G401 (cell line): ENCODE measurements around the gene CTU1. TPM values are rescaled to one million over a fixed set of nuclear protein-coding genes. Genes with fewer than 3 reads are reported as not detected.

Source experiments
- DNase-seq: peaks from one replicate; pipeline ENCODE4 v3.0.0-alpha.2; 2015; ENCODE audit warnings: low spot score
- in situ Hi-C: cut with HindIII; loops from 2 replicates; pipeline ENCODE4 v1.10.0; 2016; ENCODE audit warnings: low sequenced_read_pairs, mixed read lengths
- total RNA-seq: library from RNA; depleted of rRNA; stranded (reverse); fragments of >200 nt; shearing (Covaris generic); gene quantifications from 2 replicates; pipeline ENCODE4 v1.2.3, GENCODE V29; 2014

Gene CTU1
- total RNA-seq, 1 experiment from 2014 or later = 10.1 TPM

- no peak for DNase-seq
- in situ Hi-C loops = no loop called here
Observed at GRCh38 chr19:51135986-51136762, 28.0 kb upstream of the CTU1 start.

GRCh38 chr19:51135004-51135403 lies 26.8 kb upstream of the CTU1 start:
- in situ Hi-C loops = no loop called here
- no peak for DNase-seq

- peak; percentile 82 for DNase-seq
Observed at GRCh38 chr19:51131780-51132680, 23.8 kb upstream of the CTU1 start.

GRCh38 chr19:51129716-51130115 lies 21.5 kb upstream of the CTU1 start:
- in situ Hi-C loops = no loop called here

More at GRCh38 chr19:51131780-51132680, 23.8 kb upstream of the CTU1 start:
- in situ Hi-C loops = no loop called here

GRCh38 chr19:51128227-51128626 lies 20.0 kb upstream of the CTU1 start:
- DNase-seq = no peak
- in situ Hi-C loops = no loop called here

More at GRCh38 chr19:51129716-51130115, 21.5 kb upstream of the CTU1 start:
- DNase-seq = no peak

- in situ Hi-C loops = no loop called here
- no peak for DNase-seq
Observed at GRCh38 chr19:51127755-51128154, 19.5 kb upstream of the CTU1 start.

- DNase-seq = no peak
- in situ Hi-C loops = no loop called here
Observed at GRCh38 chr19:51127032-51127431, 18.8 kb upstream of the CTU1 start.

- DNase-seq = no peak
- in situ Hi-C loops = no loop called here
Observed at GRCh38 chr19:51125421-51126075, 17.3 kb upstream of the CTU1 start.

- no peak for DNase-seq
Observed at GRCh38 chr19:51124729-51125128, 16.5 kb upstream of the CTU1 start, which contains the start of gene SIGLEC9. Gene SIGLEC9, plus strand, starts transcription at chr19:51124906. Its CDS starts 69 bp downstream, at chr19:51124975.

GRCh38 chr19:51124216-51124615 lies 16.0 kb upstream of the CTU1 start:
- in situ Hi-C loops = no loop called here
- DNase-seq = no peak

More at GRCh38 chr19:51124729-51125128, 16.5 kb upstream of the CTU1 start, which contains the start of gene SIGLEC9:
- in situ Hi-C loops = no loop called here

- no peak for DNase-seq
- in situ Hi-C loops = no loop called here
Observed at GRCh38 chr19:51123802-51124201, 15.6 kb upstream of the CTU1 start.

- in situ Hi-C loops = no loop called here
- DNase-seq = no peak
Observed at GRCh38 chr19:51123381-51123800, 15.2 kb upstream of the CTU1 start.

- no peak for DNase-seq
- in situ Hi-C loops = no loop called here
Observed at GRCh38 chr19:51122112-51122981, 14.1 kb upstream of the CTU1 start.

- no peak for DNase-seq
- in situ Hi-C loops = no loop called here
Observed at GRCh38 chr19:51121257-51121656, 13.0 kb upstream of the CTU1 start.

GRCh38 chr19:51120160-51120559 lies 12.0 kb upstream of the CTU1 start:
- no peak for DNase-seq
- in situ Hi-C loops = no loop called here

GRCh38 chr19:51119611-51120010 lies 11.4 kb upstream of the CTU1 start:
- in situ Hi-C loops = no loop called here
- DNase-seq = no peak

GRCh38 chr19:51119101-51119500 lies 10.9 kb upstream of the CTU1 start:
- DNase-seq = no peak
- in situ Hi-C loops = no loop called here

GRCh38 chr19:51116736-51117286 lies 8.6 kb upstream of the CTU1 start:
- in situ Hi-C loops = no loop called here
- DNase-seq = no peak
